ENCODE data around the gene SIRT5.

The SIRT5 gene

DNA sequence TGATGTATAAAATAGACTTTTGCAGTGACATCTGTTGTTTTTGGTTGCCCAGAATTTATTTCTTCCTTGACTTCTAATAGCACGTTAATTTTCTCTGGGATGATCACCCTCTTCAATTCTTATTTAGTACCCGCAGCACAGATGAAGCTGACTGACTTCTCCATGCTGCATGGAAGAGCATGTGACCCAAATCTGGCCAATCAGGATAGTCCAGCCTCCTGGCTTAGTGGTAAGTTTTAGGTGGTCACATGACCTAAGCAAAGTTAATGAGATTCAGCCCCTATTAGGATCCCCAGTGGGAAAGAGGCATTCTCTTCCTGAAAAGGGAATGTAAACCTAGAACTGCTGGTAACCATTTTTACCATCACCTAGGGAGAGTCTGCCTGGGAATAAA is 13.8 kb upstream of the SIRT5 start:
- Histone ChIP-seq H3K27ac (ENCODE audit: extremely low read depth, low read depth, low read length) (no peak overlapping the region), H3K4me3 (ENCODE audit: low read depth, low read length) (no peak overlapping the region), H3K4me1 (ENCODE audit: control insufficient read depth, insufficient read depth, low read length) (peaks cover 6% of the 10 kb centered on the region), H3K36me3 (ENCODE audit: control insufficient read depth in 2 of 2, insufficient read depth in 1 of 2, low read length in 2 of 2) (no peaks in the 10 kb centered on the region), H3K9me3 (ENCODE audit: control insufficient read depth, insufficient read depth, low read depth, low read length) (no peaks in the 10 kb centered on the region)
- ChIA-PET CTCF (interaction anchor here (0.5 to 6.8 kb wide), 5 partner anchors 13 to 1163 kb away, joined by 3 to 62 read pairs (median 4); partner anchors contain the start of gene SIRT5), POLR2A (interaction anchor here (1.6 to 2.1 kb wide), 2 partner anchors 14 to 54 kb away, joined by 3 to 6 read pairs; partner anchors contain the start of genes NOL7 and SIRT5)
- TF ChIP-seq ZNF544 (tag by site-specific recombination; IDR thresholded peaks at IDR 0.05) (no peak), GLI4 (tag by site-specific recombination; IDR thresholded peaks at IDR 0.05) (no peak), ZNF76 (tag by site-specific recombination; IDR thresholded peaks at IDR 0.05; ENCODE audit: borderline replicate concordance, low read depth) (no peak), SP7 (tag by site-specific recombination; IDR thresholded peaks at IDR 0.05) (no peak), ZNF324 (tag by site-specific recombination; IDR thresholded peaks at IDR 0.05) (no peak), ZNF214 (tag by site-specific recombination; IDR thresholded peaks at IDR 0.05; ENCODE audit: borderline replicate concordance) (no peak), ZBTB48 (tag by site-specific recombination; IDR thresholded peaks at IDR 0.05) (no peak), ZNF114 (tag by site-specific recombination; IDR thresholded peaks at IDR 0.05) (no peak), ZNF660 (tag by site-specific recombination; IDR thresholded peaks at IDR 0.05) (no peak), ZNF701 (tag by site-specific recombination; IDR thresholded peaks at IDR 0.05) (no peak), ZFP3 (tag by site-specific recombination; IDR thresholded peaks at IDR 0.05; ENCODE audit: low read depth) (no peak), ZNF146 (tag by site-specific recombination; IDR thresholded peaks at IDR 0.05) (no peak), ZNF37A (tag by site-specific recombination; IDR thresholded peaks at IDR 0.05) (no peak), REST (tag by site-specific recombination; IDR thresholded peaks at IDR 0.05) (no peak), KLF10 (tag by site-specific recombination; IDR thresholded peaks at IDR 0.05) (no peak), ZNF341 (tag by site-specific recombination; IDR thresholded peaks at IDR 0.05; ENCODE audit: low read depth) (no peak), PRDM1 (tag by site-specific recombination; IDR thresholded peaks at IDR 0.05) (no peak), ZNF585B (tag by site-specific recombination; IDR thresholded peaks at IDR 0.05) (no peak), ZNF837 (tag by site-specific recombination; IDR thresholded peaks at IDR 0.05) (no peak)
- TF ChIP-seq, protein P1, sequence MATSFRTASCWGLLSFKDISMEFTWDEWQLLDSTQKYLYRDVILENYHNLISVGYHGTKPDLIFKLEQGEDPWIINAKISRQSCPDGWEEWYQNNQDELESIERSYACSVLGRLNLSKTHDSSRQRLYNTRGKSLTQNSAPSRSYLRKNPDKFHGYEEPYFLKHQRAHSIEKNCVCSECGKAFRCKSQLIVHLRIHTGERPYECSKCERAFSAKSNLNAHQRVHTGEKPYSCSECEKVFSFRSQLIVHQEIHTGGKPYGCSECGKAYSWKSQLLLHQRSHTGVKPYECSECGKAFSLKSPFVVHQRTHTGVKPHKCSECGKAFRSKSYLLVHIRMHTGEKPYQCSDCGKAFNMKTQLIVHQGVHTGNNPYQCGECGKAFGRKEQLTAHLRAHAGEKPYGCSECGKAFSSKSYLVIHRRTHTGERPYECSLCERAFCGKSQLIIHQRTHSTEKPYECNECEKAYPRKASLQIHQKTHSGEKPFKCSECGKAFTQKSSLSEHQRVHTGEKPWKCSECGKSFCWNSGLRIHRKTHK (tag by site-specific recombination; IDR thresholded peaks at IDR 0.05): no peak

DNA sequence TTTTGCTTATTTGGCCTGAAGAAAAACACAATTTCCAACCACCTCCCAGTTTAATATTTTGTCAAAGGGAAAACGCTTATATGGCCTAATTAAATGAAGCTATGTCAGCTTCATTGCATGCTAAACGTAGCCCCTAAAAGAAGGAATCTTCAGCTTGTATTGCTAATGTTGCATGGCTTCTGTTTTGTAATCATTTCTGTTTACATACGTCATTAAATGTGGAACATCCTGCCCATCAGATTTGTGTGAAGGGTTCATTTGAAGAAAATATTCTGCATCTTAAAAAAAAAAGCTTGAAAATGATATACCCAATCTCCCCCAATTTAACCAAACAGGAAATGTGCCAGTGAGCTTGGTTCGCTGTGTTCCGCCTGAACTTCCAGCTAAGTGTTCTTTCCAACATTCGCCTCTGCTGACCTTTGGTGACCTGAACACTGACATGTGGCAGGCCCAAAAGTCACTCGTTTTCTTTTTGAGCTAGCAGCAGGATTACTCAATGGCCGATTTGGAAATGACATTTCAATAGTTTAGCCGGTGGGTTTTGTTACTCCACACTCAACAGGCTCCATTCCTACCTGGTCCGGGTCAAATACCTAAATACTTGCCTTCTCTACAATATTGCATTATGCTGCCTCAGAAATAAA is 12.7 kb upstream of the SIRT5 start:
- CTCF ChIA-PET: interaction anchor here (0.6 to 6.8 kb wide), 8 partner anchors 9 to 524 kb away, joined by 3 to 62 read pairs (median 4); partner anchors contain the start of gene SIRT5
- Histone ChIP-seq H3K27ac (ENCODE audit: extremely low read depth, low read depth, low read length) (no peak overlapping the region), H3K36me3 (ENCODE audit: control insufficient read depth in 2 of 2, insufficient read depth in 1 of 2, low read length in 2 of 2) (no peaks in the 10 kb centered on the region), H3K4me1 (ENCODE audit: control insufficient read depth, insufficient read depth, low read length) (peaks cover 6% of the 10 kb centered on the region), H3K9me3 (ENCODE audit: control insufficient read depth, insufficient read depth, low read depth, low read length) (no peaks in the 10 kb centered on the region), H3K4me3 (ENCODE audit: low read depth, low read length) (no peak overlapping the region)
- POLR2A ChIA-PET: interaction anchor here (0.7 to 1.7 kb wide), 3 partner anchors 10 to 148 kb away, joined by 3 to 5 read pairs (median 4); partner anchors contain the start of gene SIRT5
- TF ChIP-seq ZNF280D (tag by site-specific recombination; IDR thresholded peaks at IDR 0.05): no peak
- no peak for TF ChIP-seq ZNF701 (tag by site-specific recombination; IDR thresholded peaks at IDR 0.05)
- no peak for TF ChIP-seq ZNF623 (tag by site-specific recombination; IDR thresholded peaks at IDR 0.05)
- no peak for TF ChIP-seq ZNF391 (tag by site-specific recombination; IDR thresholded peaks at IDR 0.05; ENCODE audit: borderline replicate concordance, low read depth)
- TF ChIP-seq ZNF654 (tag by site-specific recombination; IDR thresholded peaks at IDR 0.05; ENCODE audit: low read depth): no peak
- no peak for TF ChIP-seq ZNF223 (tag by site-specific recombination; IDR thresholded peaks at IDR 0.05)
- TF ChIP-seq ZNF341 (tag by site-specific recombination; IDR thresholded peaks at IDR 0.05; ENCODE audit: low read depth): no peak
- no peak for TF ChIP-seq ZBTB20 (tag by site-specific recombination; IDR thresholded peaks at IDR 0.05)
- TF ChIP-seq REPIN1 (tag by site-specific recombination; IDR thresholded peaks at IDR 0.05; ENCODE audit: low read depth): no peak
- no peak for TF ChIP-seq IKZF3 (tag by site-specific recombination; IDR thresholded peaks at IDR 0.05)
- no peak for TF ChIP-seq ZNF416 (tag by site-specific recombination; IDR thresholded peaks at IDR 0.05)

Data from HEK293 (cell line).